ENCODE measurements around the gene TWF1.

TWF1 gene

DNA sequence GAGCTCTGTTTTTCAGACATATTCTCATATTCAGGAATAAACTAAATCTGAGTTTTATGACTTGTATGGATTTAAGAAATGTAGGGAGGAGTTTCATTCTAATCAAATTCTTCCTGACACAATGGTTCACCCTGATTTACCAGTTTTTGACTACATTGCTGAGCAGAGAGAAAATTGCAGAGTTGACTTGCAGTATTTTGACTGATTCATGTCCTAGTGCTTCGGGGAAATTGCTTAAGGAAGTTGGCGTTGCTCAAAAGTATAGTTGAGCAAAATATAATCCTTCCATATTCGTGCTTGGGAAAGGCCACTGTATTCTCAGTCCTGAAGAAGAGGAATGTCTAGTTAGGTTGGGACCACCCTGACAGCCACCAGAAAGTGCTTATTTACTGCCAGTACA lies 1.3 kb upstream of the TWF1 start:
- TF ChIP-seq, protein P1, sequence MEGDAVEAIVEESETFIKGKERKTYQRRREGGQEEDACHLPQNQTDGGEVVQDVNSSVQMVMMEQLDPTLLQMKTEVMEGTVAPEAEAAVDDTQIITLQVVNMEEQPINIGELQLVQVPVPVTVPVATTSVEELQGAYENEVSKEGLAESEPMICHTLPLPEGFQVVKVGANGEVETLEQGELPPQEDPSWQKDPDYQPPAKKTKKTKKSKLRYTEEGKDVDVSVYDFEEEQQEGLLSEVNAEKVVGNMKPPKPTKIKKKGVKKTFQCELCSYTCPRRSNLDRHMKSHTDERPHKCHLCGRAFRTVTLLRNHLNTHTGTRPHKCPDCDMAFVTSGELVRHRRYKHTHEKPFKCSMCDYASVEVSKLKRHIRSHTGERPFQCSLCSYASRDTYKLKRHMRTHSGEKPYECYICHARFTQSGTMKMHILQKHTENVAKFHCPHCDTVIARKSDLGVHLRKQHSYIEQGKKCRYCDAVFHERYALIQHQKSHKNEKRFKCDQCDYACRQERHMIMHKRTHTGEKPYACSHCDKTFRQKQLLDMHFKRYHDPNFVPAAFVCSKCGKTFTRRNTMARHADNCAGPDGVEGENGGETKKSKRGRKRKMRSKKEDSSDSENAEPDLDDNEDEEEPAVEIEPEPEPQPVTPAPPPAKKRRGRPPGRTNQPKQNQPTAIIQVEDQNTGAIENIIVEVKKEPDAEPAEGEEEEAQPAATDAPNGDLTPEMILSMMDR (IDR thresholded peaks at IDR 0.05; ENCODE audit: extremely low read depth, insufficient read depth, missing control alignments) = no peak
- no peak for DNase-seq (ENCODE audit: low spot score)
- in situ Hi-C loops (cut with MboI; ENCODE audit: low pct_unique_long_range_greater_than_20kb, low sequenced_read_pairs, unreplicated experiment) = no loop called here

DNA sequence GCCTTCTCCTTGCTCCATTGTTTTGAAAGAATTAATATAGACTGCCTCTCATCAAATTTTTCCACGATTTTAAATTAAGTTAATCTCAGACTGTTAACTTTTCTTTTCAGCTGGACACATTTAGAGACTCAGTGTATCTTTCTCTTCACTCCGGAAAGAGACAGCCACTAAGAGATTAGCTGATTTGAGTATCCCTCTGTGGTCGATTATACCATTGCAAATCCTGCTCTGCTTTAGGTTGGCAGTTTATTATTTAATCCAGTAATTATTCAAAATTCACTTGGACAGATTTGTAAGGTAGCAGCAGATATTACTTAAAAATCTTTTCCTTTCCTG lies 588 bp upstream of the TWF1 start:
- DNase-seq (ENCODE audit: low spot score) = no peak
- in situ Hi-C loops (cut with MboI; ENCODE audit: low pct_unique_long_range_greater_than_20kb, low sequenced_read_pairs, unreplicated experiment) = no loop called here
- TF ChIP-seq, protein P1 (IDR thresholded peaks at IDR 0.05; ENCODE audit: extremely low read depth, insufficient read depth, missing control alignments) = no peak

DNA sequence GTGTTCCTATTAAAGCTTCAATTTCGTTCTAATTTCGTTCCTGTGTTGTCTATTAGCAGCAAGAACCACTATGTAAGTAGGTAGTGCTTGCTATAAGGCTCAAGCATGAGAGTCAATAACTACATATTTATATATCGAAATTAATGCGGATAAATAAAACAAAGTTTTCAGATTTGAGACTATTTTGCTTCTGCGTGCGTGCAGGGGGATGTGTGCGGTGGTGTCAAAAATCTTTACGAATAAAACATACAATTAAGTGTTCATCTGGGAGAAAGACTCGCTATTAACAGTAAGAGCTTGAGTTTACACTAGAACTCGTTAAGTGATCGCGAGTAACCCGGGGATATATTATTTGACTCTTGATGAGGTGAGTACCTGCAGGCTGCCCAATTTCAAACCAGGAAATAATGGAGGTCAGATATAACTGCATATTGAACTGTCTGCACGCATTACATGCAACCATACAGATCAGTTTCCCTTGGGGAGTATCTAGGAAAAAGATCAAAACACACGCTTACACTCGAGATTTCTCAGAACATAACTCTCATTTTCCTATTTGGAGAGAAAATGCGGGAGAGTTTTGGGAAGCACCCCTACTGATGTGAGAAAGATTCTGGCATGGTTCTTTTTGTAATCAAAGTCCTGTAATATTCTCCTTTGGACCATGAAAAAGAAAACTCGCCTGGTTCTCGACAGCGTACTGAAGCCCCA lies 813 bp downstream of the TWF1 start:
- TF ChIP-seq, protein P1 (IDR thresholded peaks at IDR 0.05; ENCODE audit: extremely low read depth, insufficient read depth, missing control alignments) = no peak
- peak; percentile 26 for DNase-seq (ENCODE audit: low spot score)
- in situ Hi-C loops (cut with MboI; ENCODE audit: low pct_unique_long_range_greater_than_20kb, low sequenced_read_pairs, unreplicated experiment) = no loop called here

DNA sequence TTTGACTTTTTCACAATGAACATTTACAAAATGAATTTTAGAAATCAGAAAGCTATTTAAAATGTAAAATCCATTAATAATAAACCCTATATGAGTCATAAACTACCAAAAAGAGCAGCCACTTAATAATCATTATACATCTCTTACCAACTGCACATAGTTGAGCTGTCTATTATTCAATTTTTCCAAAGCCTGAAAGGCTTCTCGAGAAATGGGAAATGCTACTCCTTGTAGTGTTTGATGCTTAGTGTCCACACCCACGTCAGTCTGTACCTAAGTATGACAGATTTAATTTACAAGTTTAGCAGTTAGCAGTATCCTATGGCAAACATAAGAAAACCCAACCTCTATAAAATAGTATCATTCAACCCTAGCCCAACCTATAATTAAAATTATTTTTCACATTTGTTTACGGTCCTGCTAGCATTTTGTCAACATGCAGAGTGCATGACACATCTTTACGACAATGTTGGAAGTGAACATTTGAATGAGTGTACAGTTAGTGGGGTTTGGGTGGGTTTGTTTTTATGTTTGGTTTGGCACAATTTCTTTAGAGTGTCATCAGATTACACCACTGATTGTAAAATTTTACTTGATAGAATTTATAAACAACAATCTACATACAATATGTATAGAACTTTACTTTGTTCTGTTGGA lies 8.4 kb downstream of the TWF1 start:
- TF ChIP-seq, protein P1 (IDR thresholded peaks at IDR 0.05; ENCODE audit: extremely low read depth, insufficient read depth, missing control alignments) = no peak
- in situ Hi-C loops (cut with MboI; ENCODE audit: low pct_unique_long_range_greater_than_20kb, low sequenced_read_pairs, unreplicated experiment) = no loop called here
- DNase-seq (ENCODE audit: low spot score) = no peak

DNA sequence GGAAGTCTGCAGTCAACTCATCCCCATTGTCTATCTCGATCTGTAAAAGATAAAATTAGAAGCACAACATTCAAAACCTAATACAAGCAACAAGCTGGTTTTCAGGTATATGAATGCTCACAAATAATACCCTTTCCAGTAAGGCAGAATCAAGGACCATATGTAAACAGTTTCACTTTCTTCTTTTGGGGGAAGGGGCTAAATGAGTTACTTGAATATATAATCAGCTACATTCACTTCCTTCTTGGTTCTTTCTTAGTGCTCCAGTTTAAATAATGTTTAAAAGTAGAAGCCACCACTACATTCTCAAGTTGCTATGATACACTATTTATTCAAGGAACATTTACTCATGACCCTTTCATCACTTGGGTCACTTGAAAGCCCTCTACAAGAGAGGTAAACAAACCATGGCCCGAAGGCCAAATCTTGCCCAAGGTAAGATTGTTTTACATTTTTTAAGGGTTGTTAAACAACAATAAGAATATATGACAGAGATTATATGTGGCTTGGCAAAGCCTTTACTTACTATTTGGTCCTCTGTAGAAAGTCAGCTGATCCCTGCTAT lies 10.3 kb downstream of the TWF1 start:
- no peak for DNase-seq (ENCODE audit: low spot score)
- TF ChIP-seq, protein P1 (IDR thresholded peaks at IDR 0.05; ENCODE audit: extremely low read depth, insufficient read depth, missing control alignments) = no peak
- in situ Hi-C loops (cut with MboI; ENCODE audit: low pct_unique_long_range_greater_than_20kb, low sequenced_read_pairs, unreplicated experiment) = no loop called here

DNA sequence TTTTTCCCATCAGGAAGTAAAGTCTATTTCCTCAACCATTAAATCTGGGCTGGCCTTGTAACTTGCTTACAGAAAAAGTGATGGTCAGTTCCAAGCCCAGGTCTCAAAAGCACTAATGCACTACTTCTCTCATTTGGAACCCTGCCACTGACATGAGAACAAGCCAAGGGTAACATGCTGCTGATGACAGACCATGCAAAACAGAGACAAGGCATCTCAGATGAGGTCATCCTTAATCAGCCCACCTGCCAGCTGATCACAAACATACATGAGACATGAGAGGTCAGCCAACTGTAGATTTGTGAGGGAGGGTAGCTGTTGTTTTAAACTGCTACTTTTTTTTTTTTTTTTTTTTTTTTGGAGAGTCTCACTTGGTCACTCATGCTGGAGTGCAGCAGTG lies 16.2 kb downstream of the TWF1 start:
- TF ChIP-seq, protein P1 (IDR thresholded peaks at IDR 0.05; ENCODE audit: extremely low read depth, insufficient read depth, missing control alignments) = no peak

More for the DNA sequence above, 16.2 kb downstream of the TWF1 start:
- no peak for DNase-seq (ENCODE audit: low spot score)
- in situ Hi-C loops (cut with MboI; ENCODE audit: low pct_unique_long_range_greater_than_20kb, low sequenced_read_pairs, unreplicated experiment) = loop anchor here (10.0 kb wide), 1 partner anchor 95 kb away; no protein-coding TSS in a partner anchor

All from GM13977 (cell line).